Ovary (tissue), 9 donors: Measurements from ENCODE around the gene AK3. TPM values are rescaled to one million over a fixed set of nuclear protein-coding genes. Genes with fewer than 3 reads are reported as not detected.

ENCODE experiments used
- DNase-seq, 5 donors: peaks; one replicate each; pipeline ENCODE4 v3.0.0-alpha.2; 2019 to 2020
- H3K27ac ChIP-seq, 2 donors: fragments of 200-600 bp; one replicate each; pipeline versions ENCODE4 v1.5.1 to v1.8.0; 2019 to 2022
- H3K27me3 ChIP-seq: fragments of 200-600 bp; one replicate; pipeline ENCODE4 v1.8.0; 2022
- H3K36me3 ChIP-seq: fragments of 200-600 bp; sonication (generic); one replicate; pipeline ENCODE4 v1.5.1; 2019
- H3K4me1 ChIP-seq: one replicate; pipeline ENCODE4 v1.8.1; 2013; ENCODE audit warnings: mild to moderate bottlenecking, moderate library complexity; ENCODE audit not compliant: insufficient read depth
- H3K4me3 ChIP-seq: fragments of 200-600 bp; sonication (generic); one replicate; pipeline ENCODE4 v1.5.1; 2017
- H3K9me3 ChIP-seq, 2 donors: fragments of 200-600 bp in 1 of 2; sonication (generic) in 1 of 2; one replicate each; pipeline versions ENCODE4 v1.5.1 to v1.8.1; 2013 to 2019; ENCODE audit warnings: mild to moderate bottlenecking in 1 of 2, moderate library complexity in 1 of 2
- EP300 ChIP-seq: sonication (generic); formaldehyde crosslinking; IDR thresholded peaks from one replicate; pipeline ENCODE4 v1.6.1; 2017; ENCODE audit warnings: antibody characterized with exemption
- POLR2A ChIP-seq: fragments of 450-650 bp; IDR thresholded peaks from one replicate; pipeline ENCODE4 v1.6.1; 2017; ENCODE audit warnings: antibody characterized with exemption, mild to moderate bottlenecking, moderate library complexity
- WGBS, 3 donors: extraction: QIAGEN DNeasy Blood & Tissue Kit in 1 of 3; methylation state at CpG; one replicate each; pipeline versions ENCODE4 v1.1.5 to v1.1.7; 2013 to 2017; 5-methylcytosine and 5-hydroxymethylcytosine counted together
- intact Hi-C, 4 donors: fragments of 100-400 bp; cut with DNase I; formaldehyde crosslinking; loops; one replicate each; pipeline versions ENCODE4 v1.11.0 to v1.15.1; 2022 to 2023
- polyA plus RNA-seq, 2 donors: library from polyadenylated mRNA; stranded (reverse); fragments of 200-250 nt in 1 of 2; fragments of 350-450 nt in 1 of 2; fragmentation: Illumina TruSeq in 1 of 2; extraction: RNeasy Lipid Tissue Mini Kit (QIAGEN cat#74804) in 1 of 2; gene quantifications; one replicate each; pipeline ENCODE4 v1.2.3, GENCODE V29; 2013 to 2014
- total RNA-seq, 7 donors: library from RNA; depleted of rRNA in 2 of 7; stranded (reverse); fragments of >200 nt in 2 of 7; fragmentation: NEBNext Ultra II Directional in 3 of 7; extraction: Animal tissue kit (Norgen Biotek cat#: 25700) in 3 of 7; gene quantifications; one replicate each; pipeline versions ENCODE4 v1.1.0 to v1.2.4, GENCODE V29; 2016 to 2023
- TF ChIP-seq, protein P1 (sequence below), 3 donors: fragments of 450-650 bp in 2 of 3; fragments of 200-600 bp in 1 of 3; IDR thresholded peaks; one replicate each; pipeline versions ENCODE4 v1.5.1 to v1.8.0; 2016 to 2022; ENCODE audit warnings: antibody characterized with exemption in 3 of 3, mild to moderate bottlenecking in 1 of 3
- donor health status: DM: no; HTN: no; CAD: no; lungs with moderate emphysema.
- donor health status: DM: no; HTN: no; CAD: no.
- donor health status: Bipolar disorder and iron deficiency.
- donor health status: DM: yes; HTN: yes; CAD: no.
- donor health status: DM: no; HTN: no; CAD: no.
- donor health status: DM: yes; HTN: yes; CAD: no.

AK3 gene
- total and polyA plus RNA-seq, 9 donors = 49.8 to 88.7 (median 59.5) TPM

DNA sequence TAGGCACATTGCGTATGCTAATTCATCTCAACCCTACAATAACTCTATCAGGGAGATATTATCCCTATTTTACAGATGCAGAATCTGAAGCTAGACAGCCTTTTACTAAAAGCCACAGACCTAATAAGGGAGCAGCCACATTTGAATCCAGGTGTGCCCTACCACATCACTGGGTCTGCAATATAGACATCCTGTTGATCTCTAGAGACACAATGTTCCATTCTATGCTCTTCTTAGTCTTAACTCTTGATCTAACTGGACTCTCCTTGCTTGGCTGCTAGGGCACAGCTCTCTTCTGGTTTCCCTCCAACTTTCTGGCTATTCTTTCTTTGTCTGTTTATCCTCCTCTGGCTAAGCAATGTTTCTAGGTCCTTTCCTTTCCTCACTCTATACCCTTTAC lies 73.3 kb downstream of the AK3 start:
- Histone ChIP-seq H3K36me3 (no peaks in the 10 kb centered on the region), H3K4me1 (peaks cover 6% of the 10 kb centered on the region), H3K27ac (no peak overlapping the region), H3K9me3 (no peaks in the 10 kb centered on the region), H3K27me3 (no peaks in the 10 kb centered on the region), H3K4me3 (no peak overlapping the region)
- DNase-seq = no peak
- intact Hi-C loops = loop anchor here (10.0 kb wide), 3 partner anchors 77 to 957 kb away; partner anchors contain the start of genes AK3 (in 2 of the 4) and RIC1 (in 1 of the 4)
- TF ChIP-seq, protein P1, sequence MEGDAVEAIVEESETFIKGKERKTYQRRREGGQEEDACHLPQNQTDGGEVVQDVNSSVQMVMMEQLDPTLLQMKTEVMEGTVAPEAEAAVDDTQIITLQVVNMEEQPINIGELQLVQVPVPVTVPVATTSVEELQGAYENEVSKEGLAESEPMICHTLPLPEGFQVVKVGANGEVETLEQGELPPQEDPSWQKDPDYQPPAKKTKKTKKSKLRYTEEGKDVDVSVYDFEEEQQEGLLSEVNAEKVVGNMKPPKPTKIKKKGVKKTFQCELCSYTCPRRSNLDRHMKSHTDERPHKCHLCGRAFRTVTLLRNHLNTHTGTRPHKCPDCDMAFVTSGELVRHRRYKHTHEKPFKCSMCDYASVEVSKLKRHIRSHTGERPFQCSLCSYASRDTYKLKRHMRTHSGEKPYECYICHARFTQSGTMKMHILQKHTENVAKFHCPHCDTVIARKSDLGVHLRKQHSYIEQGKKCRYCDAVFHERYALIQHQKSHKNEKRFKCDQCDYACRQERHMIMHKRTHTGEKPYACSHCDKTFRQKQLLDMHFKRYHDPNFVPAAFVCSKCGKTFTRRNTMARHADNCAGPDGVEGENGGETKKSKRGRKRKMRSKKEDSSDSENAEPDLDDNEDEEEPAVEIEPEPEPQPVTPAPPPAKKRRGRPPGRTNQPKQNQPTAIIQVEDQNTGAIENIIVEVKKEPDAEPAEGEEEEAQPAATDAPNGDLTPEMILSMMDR (IDR thresholded peaks at IDR 0.05) = no peak
- TF ChIP-seq EP300 (no peak), POLR2A (no peak)
- WGBS, 3 donors = 96 to 100% (median 98%) methylated on average over 1 of the region's 1 CpG

DNA sequence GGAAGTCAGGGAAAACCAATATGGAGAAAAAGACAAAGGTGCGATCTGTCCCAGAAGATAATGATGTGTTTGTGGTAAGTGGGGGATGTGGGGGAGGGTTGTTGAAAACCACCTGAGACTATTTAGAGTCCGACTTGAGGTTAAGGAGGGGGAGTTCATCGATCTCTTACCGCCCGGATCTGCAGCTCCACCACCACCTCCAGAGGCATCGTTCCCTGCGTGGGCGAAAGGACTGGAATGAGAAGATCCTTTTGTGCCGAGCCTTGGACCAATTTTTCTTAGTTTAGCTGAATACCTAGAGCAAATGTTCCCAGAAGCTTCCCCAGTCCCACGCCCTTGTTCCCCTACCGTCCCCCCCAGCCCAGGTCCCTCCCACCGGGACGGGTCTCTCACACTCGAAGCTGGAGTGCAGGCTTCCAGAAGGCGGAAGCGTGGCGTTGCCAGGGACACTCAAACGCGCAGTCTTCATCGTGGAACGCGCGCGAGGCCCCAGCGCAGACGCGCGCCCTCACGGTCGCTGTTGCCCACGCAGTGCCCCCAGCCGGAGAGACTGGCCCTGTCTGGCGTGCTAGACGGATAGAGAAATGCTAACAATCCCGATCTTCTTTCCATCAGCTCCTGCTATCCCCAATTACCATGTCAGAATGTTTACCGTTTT lies 74.8 kb downstream of the AK3 start, which contains the start of gene SPATA6L:
Gene SPATA6L, minus strand, starts transcription at position 439 of the 658 bp plus-strand sequence. Its CDS starts 230 bp downstream, at position 209.
- Histone ChIP-seq H3K4me1 (peaks cover 6% of the 10 kb centered on the region), H3K27ac (peak within 1 kb of the TSS in 1 of 2 donors; percentile 30), H3K27me3 (no peaks in the 10 kb centered on the region), H3K36me3 (no peaks in the 10 kb centered on the region), H3K9me3 (no peaks in the 10 kb centered on the region), H3K4me3 (peak within 1 kb of the TSS; percentile 45)
- DNase-seq = peak; percentile 65 to 81 (median 70)
- intact Hi-C loops = loop anchor here (10.0 kb wide), 3 partner anchors 79 to 959 kb away; partner anchors contain the start of genes AK3 (in 2 of the 4) and RIC1 (in 1 of the 4)
- TF ChIP-seq POLR2A = no peak
- TF ChIP-seq, protein P1 (IDR thresholded peaks at IDR 0.05) = no peak
- no peak for TF ChIP-seq EP300
- 1% methylated on average over 36 of the region's 36 CpGs for WGBS, 3 donors

DNA sequence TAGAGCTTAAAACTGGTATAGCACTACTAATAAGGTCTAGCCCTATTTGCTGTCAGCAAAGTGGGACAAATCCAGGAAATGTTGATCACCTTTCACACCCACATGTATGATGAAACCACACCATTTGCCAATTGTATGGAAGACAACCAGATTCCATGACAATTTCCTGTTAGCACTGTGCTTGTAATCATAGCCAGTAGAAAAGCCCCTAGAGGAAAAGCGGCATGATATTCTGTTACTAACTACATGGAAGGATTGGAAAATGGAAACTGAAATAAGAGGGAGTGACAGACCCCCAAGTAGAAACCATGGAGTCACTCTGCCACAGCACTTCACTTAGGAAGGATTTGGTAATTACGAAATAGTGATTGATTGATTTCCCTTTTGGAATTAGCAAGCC lies 75.6 kb downstream of the AK3 start:
- TF ChIP-seq EP300 = no peak
- no peak for TF ChIP-seq POLR2A
- TF ChIP-seq, protein P1 (IDR thresholded peaks at IDR 0.05) = no peak
- intact Hi-C loops = loop anchor here (10.0 kb wide), 3 partner anchors 79 to 959 kb away; partner anchors contain the start of genes AK3 (in 2 of the 4) and RIC1 (in 1 of the 4)
- no peaks in the 10 kb centered on the region for H3K36me3 ChIP-seq
- H3K4me3 ChIP-seq = peak overlapping the region; percentile 45
- 82 to 91% (median 86%) methylated on average over 2 of the region's 2 CpGs for WGBS, 3 donors
- no peaks in the 10 kb centered on the region for H3K27me3 ChIP-seq
- DNase-seq = no peak
- no peak overlapping the region for H3K27ac ChIP-seq
- no peaks in the 10 kb centered on the region for H3K9me3 ChIP-seq
- peaks cover 6% of the 10 kb centered on the region for H3K4me1 ChIP-seq

DNA sequence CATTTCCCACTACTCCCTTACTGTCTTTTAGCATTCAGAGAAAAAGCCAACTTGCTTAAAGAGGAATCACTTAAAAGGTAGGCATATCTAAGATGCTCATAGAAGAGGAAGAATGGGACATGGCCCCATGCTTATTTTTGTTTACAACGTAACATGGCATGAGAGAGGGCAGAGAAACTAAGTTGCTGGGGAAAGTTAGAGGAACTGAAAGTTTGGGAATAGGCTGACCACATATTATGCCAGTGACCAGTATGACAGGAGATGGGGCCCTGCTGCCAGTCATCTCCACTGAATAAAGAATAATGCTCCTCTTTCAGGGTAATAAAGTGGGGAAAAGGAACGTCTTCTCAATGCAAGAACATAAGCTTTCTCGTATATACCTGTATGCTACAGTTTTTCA lies 77.0 kb downstream of the AK3 start:
- Histone ChIP-seq H3K4me3 (no peak overlapping the region), H3K36me3 (no peaks in the 10 kb centered on the region), H3K27ac (no peak overlapping the region), H3K27me3 (no peaks in the 10 kb centered on the region), H3K4me1 (peaks cover 6% of the 10 kb centered on the region), H3K9me3 (no peaks in the 10 kb centered on the region)
- TF ChIP-seq, protein P1 (IDR thresholded peaks at IDR 0.05) = no peak
- TF ChIP-seq EP300 (no peak), POLR2A (no peak)
- intact Hi-C loops = loop anchor here (2.0 to 10.0 kb wide), 4 partner anchors 77 to 961 kb away; partner anchors contain the start of genes AK3 (in 3 of the 4) and RIC1 (in 1 of the 4)
- DNase-seq = no peak
- 84 to 95% (median 93%) methylated on average over 3 of the region's 3 CpGs for WGBS, 3 donors
